ENCODE results near the gene LEAP2. TPM values are rescaled to one million over a fixed set of nuclear protein-coding genes. Genes with fewer than 3 reads are reported as not detected.
A peak's percentile ranks its signal among the peaks of the same experiment; 100 is the strongest.

LEAP2 gene
- total RNA-seq, 2 experiments from 2014 or later: 4.4 to 4.5 TPM

- Mint-ChIP-seq H3K36me3 (peaks cover 8% of the 10 kb centered on the region), H3K4me1 (no peaks in the 10 kb centered on the region), H3K27ac (no peak overlapping the region), H3K4me3 (no peak overlapping the region), H3K9me3 (no peaks in the 10 kb centered on the region), H3K27me3 (no peaks in the 10 kb centered on the region)
- POLR2A ChIA-PET: interaction anchor here (1.9 kb wide), 1 partner anchor 10 kb away, joined by 7 read pairs; the partner anchor contains the start of genes GDF9 and UQCRQ
- ATAC-seq (ENCODE audit: low read depth): no peak
- no peak for DNase-seq
Measured at GRCh38 chr5:132876020-132876759, 2.7 kb downstream of the LEAP2 start.

- no peaks in the 10 kb centered on the region for H3K4me1 Mint-ChIP-seq
- H3K36me3 Mint-ChIP-seq: peaks cover 8% of the 10 kb centered on the region
Measured at GRCh38 chr5:132877466-132877865, 4.0 kb downstream of the LEAP2 start.

GRCh38 chr5:132877938-132878337 lies 4.5 kb downstream of the LEAP2 start:
- POLR2A ChIA-PET: interaction anchor here (1.9 kb wide), 1 partner anchor 11 kb away, joined by 7 read pairs; the partner anchor contains the start of genes GDF9 and UQCRQ
- DNase-seq (no peak), ATAC-seq (ENCODE audit: low read depth) (no peak)
- H3K27ac Mint-ChIP-seq: no peak overlapping the region
- no peaks in the 10 kb centered on the region for H3K4me1 Mint-ChIP-seq
- peaks cover 10% of the 10 kb centered on the region for H3K36me3 Mint-ChIP-seq
- H3K9me3 Mint-ChIP-seq: no peaks in the 10 kb centered on the region
- no peaks in the 10 kb centered on the region for H3K27me3 Mint-ChIP-seq
- H3K4me3 Mint-ChIP-seq: no peak overlapping the region

More at GRCh38 chr5:132877466-132877865, 4.0 kb downstream of the LEAP2 start:
- POLR2A ChIA-PET: interaction anchor here (1.9 kb wide), 1 partner anchor 11 kb away, joined by 7 read pairs; the partner anchor contains the start of genes GDF9 and UQCRQ
- Mint-ChIP-seq H3K9me3 (no peaks in the 10 kb centered on the region), H3K4me3 (no peak overlapping the region), H3K27me3 (no peaks in the 10 kb centered on the region), H3K27ac (no peak overlapping the region)
- no peak for DNase-seq
- no peak for ATAC-seq (ENCODE audit: low read depth)

GRCh38 chr5:132883261-132883834 lies 9.9 kb downstream of the LEAP2 start:
- POLR2A ChIA-PET: interaction anchor here (1.2 kb wide), 1 partner anchor 17 kb away, joined by 3 read pairs; the partner anchor contains the start of genes GDF9 and UQCRQ
- no peaks in the 10 kb centered on the region for H3K4me1 Mint-ChIP-seq
- peak overlapping the region; percentile 19 for H3K27ac Mint-ChIP-seq
- no peaks in the 10 kb centered on the region for H3K9me3 Mint-ChIP-seq
- no peak overlapping the region for H3K4me3 Mint-ChIP-seq
- DNase-seq: no peak
- no peaks in the 10 kb centered on the region for H3K27me3 Mint-ChIP-seq
- peaks cover 20% of the 10 kb centered on the region for H3K36me3 Mint-ChIP-seq
- ATAC-seq (ENCODE audit: low read depth): peak; percentile 76

GRCh38 chr5:132884548-132884947 lies 11.1 kb downstream of the LEAP2 start:
- POLR2A ChIA-PET: interaction anchor here (0.8 kb wide), 1 partner anchor 59 kb away, joined by 3 read pairs; no protein-coding TSS in a partner anchor
- no peak overlapping the region for H3K4me3 Mint-ChIP-seq
- H3K9me3 Mint-ChIP-seq: no peaks in the 10 kb centered on the region
- ATAC-seq (ENCODE audit: low read depth): no peak
- H3K27ac Mint-ChIP-seq: no peak overlapping the region
- no peaks in the 10 kb centered on the region for H3K4me1 Mint-ChIP-seq
- H3K36me3 Mint-ChIP-seq: peaks cover 23% of the 10 kb centered on the region
- H3K27me3 Mint-ChIP-seq: no peaks in the 10 kb centered on the region
- DNase-seq: no peak

- POLR2A ChIA-PET: no interaction called here
- H3K4me1 Mint-ChIP-seq: peaks cover 5% of the 10 kb centered on the region
- no peaks in the 10 kb centered on the region for H3K9me3 Mint-ChIP-seq
- H3K4me3 Mint-ChIP-seq: no peak overlapping the region
- H3K36me3 Mint-ChIP-seq: peaks cover 17% of the 10 kb centered on the region
- H3K27ac Mint-ChIP-seq: no peak overlapping the region
- no peak for DNase-seq
- no peaks in the 10 kb centered on the region for H3K27me3 Mint-ChIP-seq
- ATAC-seq (ENCODE audit: low read depth): no peak
Measured at GRCh38 chr5:132886064-132886823, 12.8 kb downstream of the LEAP2 start.

GRCh38 chr5:132887283-132887682 lies 13.8 kb downstream of the LEAP2 start:
- POLR2A ChIA-PET: no interaction called here
- no peak for DNase-seq
- Mint-ChIP-seq H3K4me3 (no peak overlapping the region), H3K36me3 (peaks cover 22% of the 10 kb centered on the region), H3K27ac (no peak overlapping the region), H3K4me1 (peaks cover 5% of the 10 kb centered on the region), H3K9me3 (no peaks in the 10 kb centered on the region), H3K27me3 (no peaks in the 10 kb centered on the region)
- ATAC-seq (ENCODE audit: low read depth): no peak

- no peak overlapping the region for H3K27ac Mint-ChIP-seq
- DNase-seq: no peak
- POLR2A ChIA-PET: no interaction called here
- H3K4me1 Mint-ChIP-seq: peaks cover 5% of the 10 kb centered on the region
- no peak overlapping the region for H3K4me3 Mint-ChIP-seq
- peaks cover 29% of the 10 kb centered on the region for H3K36me3 Mint-ChIP-seq
- ATAC-seq (ENCODE audit: low read depth): no peak
- no peaks in the 10 kb centered on the region for H3K9me3 Mint-ChIP-seq
- no peaks in the 10 kb centered on the region for H3K27me3 Mint-ChIP-seq
Measured at GRCh38 chr5:132889501-132889900, 16.0 kb downstream of the LEAP2 start.

GRCh38 chr5:132890817-132891216 lies 17.3 kb downstream of the LEAP2 start:
- POLR2A ChIA-PET: no interaction called here
- H3K9me3 Mint-ChIP-seq: no peaks in the 10 kb centered on the region
- H3K27ac Mint-ChIP-seq: no peak overlapping the region
- no peak overlapping the region for H3K4me3 Mint-ChIP-seq
- ATAC-seq (ENCODE audit: low read depth) (no peak), DNase-seq (no peak)
- no peaks in the 10 kb centered on the region for H3K27me3 Mint-ChIP-seq
- H3K36me3 Mint-ChIP-seq: peaks cover 35% of the 10 kb centered on the region
- H3K4me1 Mint-ChIP-seq: peaks cover 5% of the 10 kb centered on the region

- Mint-ChIP-seq H3K4me3 (no peak overlapping the region), H3K4me1 (peaks cover 6% of the 10 kb centered on the region), H3K36me3 (peaks cover 36% of the 10 kb centered on the region), H3K27ac (no peak overlapping the region), H3K27me3 (no peaks in the 10 kb centered on the region), H3K9me3 (no peaks in the 10 kb centered on the region)
- no peak for ATAC-seq (ENCODE audit: low read depth)
- POLR2A ChIA-PET: interaction anchor here (0.5 kb wide), 1 partner anchor 54 kb away, joined by 3 read pairs; no protein-coding TSS in a partner anchor
- DNase-seq: no peak
Measured at GRCh38 chr5:132895719-132896305, 22.3 kb downstream of the LEAP2 start.

GRCh38 chr5:132896685-132897084 lies 23.2 kb downstream of the LEAP2 start:
- no peaks in the 10 kb centered on the region for H3K9me3 Mint-ChIP-seq
- POLR2A ChIA-PET: no interaction called here
- peak overlapping the region; percentile 71 for H3K27ac Mint-ChIP-seq
- H3K36me3 Mint-ChIP-seq: peaks cover 36% of the 10 kb centered on the region
- DNase-seq (no peak), ATAC-seq (ENCODE audit: low read depth) (peak; percentile 70)
- peak overlapping the region; percentile 21 for H3K4me3 Mint-ChIP-seq
- H3K27me3 Mint-ChIP-seq: no peaks in the 10 kb centered on the region
- peaks cover 6% of the 10 kb centered on the region for H3K4me1 Mint-ChIP-seq

GRCh38 chr5:132898094-132898493 lies 24.6 kb downstream of the LEAP2 start:
- Mint-ChIP-seq H3K4me1 (peaks cover 6% of the 10 kb centered on the region), H3K27me3 (no peaks in the 10 kb centered on the region), H3K27ac (no peak overlapping the region), H3K4me3 (no peak overlapping the region), H3K36me3 (peaks cover 29% of the 10 kb centered on the region), H3K9me3 (no peaks in the 10 kb centered on the region)
- POLR2A ChIA-PET: no interaction called here
- ATAC-seq (ENCODE audit: low read depth) (no peak), DNase-seq (no peak)

- POLR2A ChIA-PET: no interaction called here
- peaks cover 23% of the 10 kb centered on the region for H3K36me3 Mint-ChIP-seq
- H3K4me3 Mint-ChIP-seq: no peak overlapping the region
- H3K27me3 Mint-ChIP-seq: no peaks in the 10 kb centered on the region
- no peak overlapping the region for H3K27ac Mint-ChIP-seq
- no peak for DNase-seq
- peaks cover 6% of the 10 kb centered on the region for H3K4me1 Mint-ChIP-seq
- ATAC-seq (ENCODE audit: low read depth): no peak
- no peaks in the 10 kb centered on the region for H3K9me3 Mint-ChIP-seq
Measured at GRCh38 chr5:132901036-132901435, 27.6 kb downstream of the LEAP2 start.

Data from activated naive CD8-positive, alpha-beta T cell treated with anti-CD3 and anti-CD28 coated beads, Interleukin-2, amount 10 ng/mL, durations not matched to agents 7 days and 5 days (primary cell).